Anterior cingulate cortex (tissue), 58 donors: ENCODE results near the gene CPXM1.
"Not testable (repeated sequence)": the region's sequence is repeated elsewhere in the genome, so short reads cannot be mapped to it uniquely, and the experiment has no call there.

Source experiments
- DNase-seq, 58 donors: peaks; one replicate each; lab custom pipeline; 2025; lab: John Stamatoyannopoulos, UW

Gene CPXM1

GRCh38 chr20:2773812-2774211 is 26.6 kb downstream of the CPXM1 start:
- no peak for DNase-seq

- DNase-seq = no peak
These were observed 28.8 kb downstream of the CPXM1 start for GRCh38 chr20:2771631-2772080.

DNA sequence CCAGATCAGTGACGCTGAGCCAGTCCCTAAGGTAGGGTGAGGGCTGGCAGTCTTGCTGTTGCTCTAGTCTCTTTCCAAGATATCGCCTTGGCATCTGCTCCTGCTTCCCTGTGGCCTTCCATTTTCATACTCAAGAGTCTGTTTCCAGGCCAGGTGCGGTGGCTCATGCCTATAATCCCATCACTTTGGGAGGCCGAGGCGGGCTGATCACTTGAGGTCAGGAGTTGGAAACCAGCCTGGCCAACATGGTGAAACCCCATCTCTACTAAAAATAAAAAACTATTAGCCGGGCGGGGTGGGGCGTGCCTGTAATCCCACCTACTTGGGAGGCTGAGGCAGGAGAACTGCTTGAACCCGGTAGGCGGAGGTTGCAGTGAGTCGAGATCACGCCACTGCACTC is 30.3 kb downstream of the CPXM1 start:
- not testable (repeated sequence) for DNase-seq

GRCh38 chr20:2768632-2769015 is 31.8 kb downstream of the CPXM1 start:
- no peak for DNase-seq

GRCh38 chr20:2767768-2768631 is 32.4 kb downstream of the CPXM1 start:
- DNase-seq = peak in 3 of 58 donors; percentile 4 to 18 (median 5)

- no peak for DNase-seq
These were observed 37.2 kb downstream of the CPXM1 start for GRCh38 chr20:2763186-2763585.

- DNase-seq = no peak
These were observed 37.8 kb downstream of the CPXM1 start for GRCh38 chr20:2762578-2763131.

DNA sequence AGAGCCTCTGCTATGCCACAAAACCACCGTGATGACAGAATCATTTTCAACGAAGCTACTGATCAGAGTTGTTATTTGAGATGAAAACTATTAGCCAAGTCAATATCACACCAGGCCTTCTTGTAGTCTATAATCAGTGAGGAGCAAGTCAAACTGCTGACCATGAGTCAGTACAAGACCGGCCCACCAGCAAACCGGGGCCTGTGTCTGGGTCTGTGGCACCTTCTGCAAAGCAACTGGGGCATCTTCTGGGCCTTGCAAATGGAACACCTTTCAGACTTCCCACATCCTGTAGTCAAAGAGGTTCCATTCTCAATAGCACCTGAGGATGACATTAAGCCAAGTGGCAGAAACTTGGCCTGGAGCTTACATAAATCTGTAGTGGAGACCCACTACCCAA is 38.5 kb downstream of the CPXM1 start:
- DNase-seq = no peak

- DNase-seq = no peak
These were observed 39.5 kb downstream of the CPXM1 start for GRCh38 chr20:2760952-2761305.

DNA sequence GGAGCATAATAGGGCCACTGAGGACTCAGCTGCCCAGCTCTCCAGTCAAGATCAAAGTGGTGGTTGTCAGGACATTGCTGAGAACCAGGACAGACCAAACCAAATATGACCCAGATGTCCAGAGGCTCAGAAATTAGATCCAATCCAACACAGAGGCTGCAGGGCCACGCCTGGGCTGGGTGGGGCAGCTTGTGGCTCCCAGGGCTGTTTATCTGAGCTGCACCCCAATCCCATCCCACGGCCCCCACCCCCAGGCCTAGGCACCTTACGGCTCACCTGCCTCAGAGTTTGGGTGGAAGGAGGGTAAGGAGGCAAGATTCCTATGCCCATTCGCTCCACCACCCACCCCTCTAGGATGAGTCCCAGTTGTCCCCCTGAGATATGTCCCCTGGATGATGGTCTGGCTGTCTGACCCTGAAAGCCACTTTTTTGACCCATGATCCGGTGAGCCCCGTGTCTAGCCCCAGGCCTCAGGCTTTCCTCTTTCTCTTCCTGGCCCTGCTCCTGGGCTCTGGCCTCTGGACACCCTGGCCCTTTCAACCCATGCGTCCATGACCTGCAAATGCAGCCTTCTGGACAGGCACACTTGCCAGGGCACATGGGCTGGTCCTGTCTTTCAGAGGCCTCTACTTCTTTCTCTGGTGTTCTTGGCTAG is 40.0 kb downstream of the CPXM1 start:
- DNase-seq = no peak

GRCh38 chr20:2759603-2760296 is 40.7 kb downstream of the CPXM1 start:
- no peak for DNase-seq

GRCh38 chr20:2759143-2759542 is 41.3 kb downstream of the CPXM1 start:
- no peak for DNase-seq

DNA sequence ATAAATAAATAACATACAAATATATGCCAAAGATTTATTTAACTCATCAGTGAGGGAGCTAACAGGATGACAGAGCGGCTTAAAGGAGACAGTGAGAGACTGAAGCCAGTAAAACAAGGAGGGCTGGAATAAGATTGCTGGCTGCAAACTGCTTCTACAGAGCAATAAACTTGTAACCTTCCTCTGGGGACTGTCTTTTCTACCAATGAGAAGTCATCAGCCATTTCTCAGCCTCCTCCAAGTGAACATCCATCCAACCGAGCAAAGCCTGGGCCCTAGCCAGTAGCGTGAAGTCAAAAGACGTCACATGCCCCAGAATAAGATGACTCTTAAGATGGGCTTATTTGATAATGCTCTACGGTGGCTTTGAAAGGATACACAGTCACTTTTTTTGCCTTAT is 42.5 kb downstream of the CPXM1 start:
- no peak for DNase-seq

DNA sequence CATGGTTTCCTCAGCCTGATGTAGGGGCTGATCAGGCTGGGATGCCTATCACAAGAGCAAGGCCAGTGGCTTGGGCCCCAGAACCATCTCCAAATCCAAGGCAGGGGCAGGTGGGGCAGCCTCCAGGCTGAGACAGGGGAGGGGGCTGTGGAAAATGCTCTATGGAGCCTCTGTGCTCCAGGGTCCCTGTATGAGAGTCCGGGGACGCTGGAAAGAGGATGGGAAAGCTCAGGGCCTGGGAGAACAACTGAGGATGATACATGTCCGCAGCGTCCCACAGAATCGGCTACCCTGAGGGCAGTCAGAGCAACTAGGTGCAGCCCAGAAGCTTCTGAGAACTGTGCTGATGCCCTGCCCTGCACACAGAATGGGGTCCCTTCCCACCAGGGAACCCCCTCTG is 43.4 kb downstream of the CPXM1 start:
- no peak for DNase-seq

- no peak for DNase-seq
These were observed 44.3 kb downstream of the CPXM1 start for GRCh38 chr20:2756056-2756611.

GRCh38 chr20:2755451-2756055 is 44.9 kb downstream of the CPXM1 start:
- no peak for DNase-seq

DNA sequence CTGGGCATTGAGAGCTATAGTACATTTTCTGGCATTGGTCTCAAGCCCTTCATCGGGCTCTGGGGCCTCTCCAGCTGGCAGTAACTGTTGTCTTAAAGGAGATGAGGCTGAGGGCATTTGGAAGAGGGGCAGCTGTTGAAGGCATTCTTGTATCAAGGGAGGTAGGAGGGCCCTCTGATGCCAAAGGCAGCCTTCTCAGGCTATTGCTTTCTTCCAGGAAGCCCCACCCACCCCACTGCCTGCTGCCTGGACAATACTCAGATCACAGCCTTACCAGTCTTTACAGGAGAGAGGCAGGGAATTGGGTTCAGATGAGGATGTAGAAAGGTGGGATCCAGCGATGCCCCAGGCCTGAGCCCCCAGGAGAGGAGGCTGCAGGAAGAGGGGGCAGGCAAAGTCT is 46.0 kb downstream of the CPXM1 start:
- DNase-seq = no peak

- DNase-seq = no peak
These were observed 46.9 kb downstream of the CPXM1 start for GRCh38 chr20:2753461-2754040.

DNA sequence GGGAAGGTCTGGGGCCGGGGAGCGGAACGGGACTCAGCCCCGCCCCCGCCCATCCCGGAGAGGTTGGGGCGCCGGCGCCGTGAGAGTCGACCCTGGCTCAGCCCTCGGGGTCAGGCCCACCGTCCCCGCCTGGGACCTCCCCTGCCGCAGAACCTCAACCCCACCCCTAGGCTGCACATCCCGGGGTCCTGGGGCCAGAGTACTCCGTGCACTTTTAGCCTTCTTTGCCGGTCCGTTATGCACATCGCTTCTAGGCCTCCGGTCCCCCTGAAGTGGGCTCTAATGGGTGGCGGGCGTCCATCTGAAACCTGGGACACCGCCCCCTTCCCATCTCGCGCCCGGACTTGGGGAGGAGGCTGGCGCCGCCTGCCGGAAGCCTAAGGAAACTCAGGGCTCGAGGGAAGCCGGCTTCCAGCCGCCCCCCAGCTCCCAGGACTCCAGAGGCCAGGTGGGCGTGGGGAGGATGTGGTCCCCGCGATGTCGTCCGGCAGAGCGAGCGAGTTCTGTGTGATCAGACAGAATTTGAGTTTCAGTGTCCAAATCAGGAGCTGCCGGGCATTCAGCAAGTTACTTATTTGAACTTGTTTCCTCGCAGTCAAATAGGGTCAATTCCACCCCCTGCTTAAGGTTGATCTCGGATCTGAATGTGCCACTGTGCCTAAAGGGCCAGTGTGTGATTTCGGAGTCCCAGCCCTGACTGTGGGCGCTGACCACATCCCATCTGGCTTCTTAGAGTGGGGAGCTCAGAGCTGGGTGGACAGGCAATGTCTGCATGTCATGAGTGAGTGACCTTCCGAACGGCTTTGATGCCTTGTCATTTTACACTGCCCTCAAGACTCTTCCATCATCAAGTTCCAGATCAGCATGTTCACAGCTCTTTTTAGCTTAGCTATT is 47.6 kb downstream of the CPXM1 start:
- no peak for DNase-seq
